GM12892 (cell line): ENCODE measurements around the gene ENC1.

Experiments used
- DNase-seq: peaks from one replicate; pipeline ENCODE4 v3.0.0; 2011; ENCODE audit not compliant: insufficient read length
- FAIRE-seq: peaks from 2 replicates; lab custom pipeline; 2011; peaks lifted over from hg19 to GRCh38; lab: Jason Lieb, UNC
- POLR2A ChIP-seq: IDR thresholded peaks from 2 replicates; pipeline ENCODE4 v1.6.1; 2011; ENCODE audit warnings: low read depth, low read length, control low read depth
- POLR2AphosphoS5 ChIP-seq: IDR thresholded peaks from 2 replicates; pipeline ENCODE4 v1.6.1; 2011; ENCODE audit warnings: low read depth, low read length, control low read depth
- TAF1 ChIP-seq: IDR thresholded peaks from 2 replicates; pipeline ENCODE4 v1.6.1; 2011; ENCODE audit warnings: low read depth, mild to moderate bottlenecking, control low read depth, low read length, borderline replicate concordance

The ENC1 gene

DNA sequence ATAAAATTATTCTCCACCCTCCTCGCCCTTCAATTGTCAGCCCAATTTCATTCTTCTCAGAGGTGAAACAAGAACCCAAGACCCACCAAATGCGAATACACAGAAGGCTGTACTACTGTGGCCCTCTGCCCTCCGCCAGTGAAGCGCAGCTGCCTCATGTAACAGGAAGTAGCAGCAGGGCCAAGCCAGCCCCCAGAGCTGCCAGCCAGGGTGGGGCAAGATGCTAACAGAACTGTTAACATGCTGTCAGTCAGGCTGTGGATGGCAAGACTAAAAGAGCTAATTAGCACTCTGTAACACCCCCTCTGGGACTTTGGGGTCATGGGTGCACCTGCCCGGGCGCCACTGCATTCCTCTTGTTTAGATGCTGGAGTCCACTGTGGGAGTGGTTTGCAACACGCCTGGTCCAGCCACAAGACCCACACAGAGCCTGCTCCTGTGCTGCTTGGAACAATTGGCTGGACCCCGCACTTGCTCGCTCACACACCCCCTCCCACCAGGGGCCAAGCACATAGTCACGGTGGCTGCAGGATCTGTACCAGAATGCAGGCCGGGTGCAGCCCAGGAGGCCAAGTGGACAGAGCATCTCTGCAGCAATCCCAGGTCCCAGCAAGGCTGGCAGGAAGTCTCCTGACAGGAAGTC lies 30.0 kb upstream of the ENC1 start:
- TF ChIP-seq POLR2A (no peak), POLR2AphosphoS5 (no peak), TAF1 (no peak)
- DNase-seq, result no peak
- no peak for FAIRE-seq

DNA sequence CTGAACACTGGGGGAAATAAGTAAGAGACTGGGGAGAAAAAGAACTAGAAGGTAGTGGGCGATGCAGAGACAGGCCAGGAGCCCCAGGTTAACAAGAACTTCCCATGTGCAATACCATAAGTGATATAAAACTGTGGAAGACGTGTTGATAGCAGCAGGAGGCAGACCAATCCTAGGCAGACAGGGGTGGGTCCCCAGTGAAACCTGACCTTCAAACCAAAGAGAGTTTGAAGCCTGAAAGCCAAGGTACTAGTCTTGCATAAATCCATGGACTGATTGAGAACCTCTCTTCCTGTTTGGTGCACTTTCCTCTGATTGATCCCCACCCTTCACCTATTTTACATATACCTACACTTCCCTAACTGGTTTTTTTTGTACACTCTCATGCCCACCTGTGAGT lies 29.3 kb upstream of the ENC1 start:
- DNase-seq (no peak), FAIRE-seq (no peak)
- TF ChIP-seq POLR2AphosphoS5 (no peak), TAF1 (no peak), POLR2A (no peak)

GRCh38 chr5:74667396-74667795 lies 26.9 kb upstream of the ENC1 start:
- DNase-seq, result no peak
- TF ChIP-seq POLR2AphosphoS5 (no peak), POLR2A (no peak), TAF1 (no peak)
- no peak for FAIRE-seq

- TF ChIP-seq POLR2AphosphoS5 (no peak), TAF1 (no peak), POLR2A (no peak)
- DNase-seq (no peak), FAIRE-seq (no peak)
Observed at GRCh38 chr5:74665816-74666215, 25.3 kb upstream of the ENC1 start.

GRCh38 chr5:74665273-74665672 lies 24.7 kb upstream of the ENC1 start:
- DNase-seq (no peak), FAIRE-seq (no peak)
- TF ChIP-seq TAF1, result no peak
- no peak for TF ChIP-seq POLR2A
- TF ChIP-seq POLR2AphosphoS5, result no peak

DNA sequence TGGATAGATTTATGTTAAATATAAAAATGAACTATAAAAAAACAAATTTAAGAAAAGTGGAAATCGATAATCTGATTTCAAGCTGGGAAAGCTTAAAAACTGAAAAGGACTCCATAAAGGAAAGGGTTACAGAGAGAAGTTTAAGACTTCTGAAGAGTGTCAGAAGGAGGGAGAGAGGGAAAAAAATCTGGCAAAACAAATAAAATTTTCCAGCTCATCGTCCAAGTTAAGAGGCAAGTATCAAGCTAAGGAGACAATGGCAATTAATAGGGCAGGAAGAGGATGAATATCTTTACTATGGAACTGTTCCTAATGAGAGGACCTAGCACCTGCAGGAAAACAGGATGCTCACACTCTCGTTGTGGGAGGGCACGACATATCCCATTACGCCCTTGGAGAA lies 24.0 kb upstream of the ENC1 start:
- DNase-seq, result no peak
- no peak for FAIRE-seq
- TF ChIP-seq POLR2A (no peak), POLR2AphosphoS5 (no peak), TAF1 (no peak)

- FAIRE-seq (no peak), DNase-seq (no peak)
Observed at GRCh38 chr5:74660873-74661272, 20.3 kb upstream of the ENC1 start.

GRCh38 chr5:74660140-74660539 lies 19.6 kb upstream of the ENC1 start:
- TF ChIP-seq POLR2AphosphoS5 (no peak), POLR2A (no peak), TAF1 (no peak)
- no peak for FAIRE-seq
- DNase-seq, result no peak

More at GRCh38 chr5:74660873-74661272, 20.3 kb upstream of the ENC1 start:
- no peak for TF ChIP-seq POLR2A
- no peak for TF ChIP-seq TAF1
- no peak for TF ChIP-seq POLR2AphosphoS5

DNA sequence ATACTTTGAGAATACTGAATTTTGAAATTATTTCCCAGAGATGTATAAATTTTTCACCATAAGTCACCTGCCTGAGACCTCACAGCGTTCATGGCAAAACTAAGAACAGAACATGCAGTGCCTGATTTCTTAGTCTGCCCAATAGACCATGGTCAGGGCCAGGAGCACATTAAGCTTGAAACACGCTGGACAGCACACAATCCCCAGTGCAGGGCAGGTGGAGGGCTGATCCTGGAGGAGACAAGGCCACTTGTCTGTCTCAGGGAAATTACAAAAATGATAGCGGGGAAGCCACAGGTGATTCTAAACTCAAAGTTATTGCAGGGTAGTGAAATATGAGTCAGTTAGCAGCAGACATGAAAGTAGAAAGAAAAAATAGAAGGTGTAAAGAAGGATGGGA lies 18.6 kb upstream of the ENC1 start:
- DNase-seq (no peak), FAIRE-seq (no peak)
- TF ChIP-seq TAF1, result no peak
- no peak for TF ChIP-seq POLR2A
- no peak for TF ChIP-seq POLR2AphosphoS5

- FAIRE-seq (no peak), DNase-seq (no peak)
- no peak for TF ChIP-seq TAF1
- no peak for TF ChIP-seq POLR2A
- TF ChIP-seq POLR2AphosphoS5, result no peak
Observed at GRCh38 chr5:74657165-74657564, 16.6 kb upstream of the ENC1 start.

GRCh38 chr5:74655716-74656115 lies 15.2 kb upstream of the ENC1 start:
- no peak for TF ChIP-seq POLR2A
- no peak for TF ChIP-seq POLR2AphosphoS5
- no peak for TF ChIP-seq TAF1
- FAIRE-seq (no peak), DNase-seq (no peak)

DNA sequence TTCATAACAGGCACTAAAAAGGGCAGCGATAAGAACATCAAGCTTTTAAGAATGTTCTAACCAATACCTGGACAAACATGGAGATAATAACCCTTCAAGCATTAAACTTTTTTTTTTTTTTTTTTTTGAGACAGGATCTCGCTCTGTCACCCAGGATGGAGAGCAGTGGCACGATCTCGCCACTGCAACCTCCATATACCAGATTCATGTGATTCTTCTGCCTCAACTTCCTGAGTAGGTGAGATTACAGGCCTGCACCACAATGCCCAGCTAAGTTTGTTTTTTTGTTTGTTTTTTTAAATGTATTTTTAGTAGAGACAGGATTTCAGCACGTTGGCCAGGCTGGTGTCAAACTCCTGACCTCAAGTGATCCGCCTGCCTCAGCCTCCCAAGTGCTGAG lies 14.7 kb upstream of the ENC1 start:
- FAIRE-seq (no peak), DNase-seq (no peak)
- no peak for TF ChIP-seq TAF1
- no peak for TF ChIP-seq POLR2A
